ENCODE measurements around the gene CTXND2.
"Not testable (repeated sequence)": the region's sequence is repeated elsewhere in the genome, so short reads cannot be mapped to it uniquely, and the experiment has no call there.

- TF ChIP-seq POLR2AphosphoS5, CTCF, POLR2A, EP300 (IDR thresholded peaks at IDR 0.05): not testable (repeated sequence)
These were observed 41.8 kb downstream of the CTXND2 start for GRCh38 chr1:150928775-150929174.

Measured in stomach (tissue), 4 donors.